Hematopoietic multipotent progenitor cell treated with erythropoietin and hydrocortisone succinate and interleukin-3 and kit ligand, for 15 days (in vitro differentiated cells): ENCODE measurements around the gene DPYSL5.
"Not testable (repeated sequence)": the region's sequence is repeated elsewhere in the genome, so short reads cannot be mapped to it uniquely, and the experiment has no call there.

Source experiments
- DNase-seq: peaks from one replicate; pipeline ENCODE4 v3.0.0-alpha.2; 2015; ENCODE audit warnings: low spot score

DPYSL5 gene, protein sequence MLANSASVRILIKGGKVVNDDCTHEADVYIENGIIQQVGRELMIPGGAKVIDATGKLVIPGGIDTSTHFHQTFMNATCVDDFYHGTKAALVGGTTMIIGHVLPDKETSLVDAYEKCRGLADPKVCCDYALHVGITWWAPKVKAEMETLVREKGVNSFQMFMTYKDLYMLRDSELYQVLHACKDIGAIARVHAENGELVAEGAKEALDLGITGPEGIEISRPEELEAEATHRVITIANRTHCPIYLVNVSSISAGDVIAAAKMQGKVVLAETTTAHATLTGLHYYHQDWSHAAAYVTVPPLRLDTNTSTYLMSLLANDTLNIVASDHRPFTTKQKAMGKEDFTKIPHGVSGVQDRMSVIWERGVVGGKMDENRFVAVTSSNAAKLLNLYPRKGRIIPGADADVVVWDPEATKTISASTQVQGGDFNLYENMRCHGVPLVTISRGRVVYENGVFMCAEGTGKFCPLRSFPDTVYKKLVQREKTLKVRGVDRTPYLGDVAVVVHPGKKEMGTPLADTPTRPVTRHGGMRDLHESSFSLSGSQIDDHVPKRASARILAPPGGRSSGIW

DNA sequence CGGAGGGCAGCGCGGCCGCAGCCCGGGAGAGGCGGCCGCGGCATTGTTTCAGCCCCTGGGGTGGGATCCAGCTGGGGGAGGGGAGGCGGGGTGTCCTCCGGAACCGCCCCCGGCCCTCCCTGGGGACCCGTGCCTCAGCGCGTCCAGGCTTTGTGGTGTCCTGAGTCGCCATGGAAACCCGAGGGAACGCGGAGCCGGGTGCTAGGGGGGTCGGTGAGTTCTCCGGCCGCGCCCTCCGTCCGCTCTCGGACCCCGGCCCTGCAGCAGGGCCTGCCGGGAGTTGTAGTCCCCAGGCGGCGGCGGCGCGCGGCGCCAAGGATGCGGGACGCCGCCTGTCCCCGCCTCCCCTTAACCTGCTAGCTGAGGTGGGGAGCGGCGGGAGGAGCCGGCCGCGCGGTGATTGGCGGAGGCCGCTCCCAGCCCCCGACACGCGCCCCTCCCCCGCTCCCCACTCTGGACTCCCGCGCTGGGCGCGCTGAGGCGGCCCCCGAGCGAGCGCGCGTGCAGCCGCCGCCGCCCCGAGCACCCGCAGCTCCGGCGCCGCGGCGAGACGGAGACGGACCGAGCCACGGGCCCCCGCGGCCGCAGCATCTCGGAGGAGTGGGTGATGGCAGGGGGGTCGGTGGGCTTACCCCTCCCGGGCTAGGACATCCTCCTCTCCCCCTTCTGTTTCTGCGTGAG is at the start of gene DPYSL5:
TSS of gene DPYSL5 (plus strand) at position 478 of the 681 bp plus-strand sequence. CDS start 50,368 bp downstream, outside the sequence.
- DNase-seq: no peak

DNA sequence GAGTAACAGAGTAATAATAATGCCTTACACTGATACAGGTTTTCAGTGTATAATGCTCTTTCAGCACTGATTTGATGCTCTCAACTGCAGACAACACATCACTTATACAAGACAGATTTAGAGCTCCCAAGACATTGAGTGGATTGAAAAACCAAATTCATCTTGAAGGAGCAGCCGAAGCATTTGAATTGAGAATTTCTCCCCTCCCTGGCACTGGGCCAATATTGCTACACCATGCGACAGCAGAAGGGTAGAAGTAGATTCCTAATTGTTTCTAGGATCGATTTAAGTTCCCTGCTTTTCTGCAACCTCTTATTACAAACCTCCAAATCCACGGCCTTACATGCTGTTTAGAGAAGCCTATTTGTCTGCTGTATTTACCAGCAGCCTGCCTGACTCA is 46.6 kb upstream of the DPYSL5 start:
- no peak for DNase-seq

DNA sequence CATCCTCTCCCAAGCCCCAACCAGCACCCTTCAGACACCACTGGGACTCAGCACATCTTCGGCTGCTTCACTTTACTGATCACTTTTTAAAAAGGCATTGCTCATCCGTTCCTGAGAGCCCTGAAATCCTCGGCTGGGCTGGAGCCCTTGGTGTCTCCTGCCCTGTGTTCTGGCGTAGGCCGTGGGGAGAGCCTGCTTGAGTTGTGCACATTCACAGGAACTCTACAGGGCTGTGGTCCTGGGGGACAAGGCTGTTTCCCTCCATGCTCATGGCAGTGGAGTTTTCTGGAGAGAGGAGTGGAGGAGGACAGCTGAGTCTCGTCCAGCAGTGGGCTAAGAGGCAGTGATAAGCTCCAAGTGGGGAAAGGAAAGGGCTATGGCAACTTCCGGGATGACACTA is 46.1 kb upstream of the DPYSL5 start:
- DNase-seq: no peak

DNA sequence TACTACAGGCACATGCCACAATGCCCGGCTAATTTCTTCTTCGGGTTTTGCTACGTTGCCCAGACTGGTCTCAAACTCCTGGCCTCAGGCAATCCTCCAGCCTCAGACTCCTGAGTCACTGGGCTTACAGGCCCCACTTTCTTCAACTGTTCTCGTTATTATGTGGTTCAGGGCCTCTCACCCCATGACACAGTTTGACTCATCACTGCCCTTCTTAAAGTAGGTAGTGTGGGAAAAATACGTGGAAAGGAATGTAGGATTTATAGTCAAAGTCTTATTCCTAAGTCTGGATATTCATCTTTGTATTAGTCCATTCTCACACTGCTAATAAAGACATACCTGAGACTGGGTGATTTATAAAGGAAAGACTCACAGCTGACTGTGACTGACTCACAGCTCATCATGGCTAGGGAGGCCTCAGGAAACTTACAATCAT is 42.7 kb upstream of the DPYSL5 start:
- DNase-seq: no peak

DNA sequence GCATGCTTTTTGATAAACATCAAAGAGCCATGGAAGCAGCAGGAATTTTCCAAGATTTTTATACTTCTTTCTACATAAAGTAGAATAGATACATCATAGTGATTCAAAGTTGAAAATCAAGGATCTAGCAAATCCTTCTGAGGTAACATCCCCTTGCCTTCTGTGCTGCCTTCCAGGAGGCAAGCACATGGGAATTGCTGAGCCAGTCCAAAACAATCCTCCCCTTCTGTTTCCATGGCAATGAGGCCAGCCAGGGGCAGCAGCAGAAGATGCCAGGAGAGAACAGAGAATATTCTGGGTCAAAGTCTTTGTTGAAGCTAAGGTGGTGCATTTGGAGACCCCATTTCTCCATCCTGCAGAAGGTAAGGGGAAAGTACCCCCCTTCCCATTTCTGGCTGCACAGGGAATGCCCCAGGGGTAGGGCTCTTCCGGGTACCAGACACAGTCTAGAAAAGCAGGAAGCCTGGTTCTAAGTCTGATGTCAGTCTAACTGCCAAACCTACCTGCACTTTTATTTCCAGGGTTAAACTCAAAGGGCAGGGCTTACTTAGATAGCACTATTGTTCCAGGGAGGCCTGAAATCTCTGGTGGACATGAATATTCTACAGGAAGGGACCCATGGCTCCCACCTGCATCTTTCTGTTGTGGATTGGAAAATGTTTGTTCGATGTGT is 40.0 kb upstream of the DPYSL5 start:
- no peak for DNase-seq

DNA sequence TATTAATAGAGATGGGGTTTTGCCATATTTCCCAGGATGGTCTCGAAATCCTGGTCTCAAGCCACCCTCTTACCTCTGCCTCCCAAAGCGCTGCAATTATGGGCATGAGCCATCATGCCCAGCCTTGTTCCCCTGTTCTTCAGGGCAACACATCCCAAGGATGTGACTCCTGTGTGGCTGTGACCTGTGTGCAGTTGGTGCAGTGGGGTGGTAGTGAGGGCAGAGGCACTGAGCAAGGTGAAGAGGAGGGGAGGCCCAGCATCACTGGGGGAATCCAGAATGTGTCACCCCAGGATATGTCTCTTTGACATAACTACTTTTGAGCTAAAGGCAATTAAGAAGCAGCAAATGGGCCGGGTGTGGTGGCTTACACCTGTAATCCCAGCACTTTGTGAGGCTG is 38.7 kb upstream of the DPYSL5 start:
- no peak for DNase-seq

DNA sequence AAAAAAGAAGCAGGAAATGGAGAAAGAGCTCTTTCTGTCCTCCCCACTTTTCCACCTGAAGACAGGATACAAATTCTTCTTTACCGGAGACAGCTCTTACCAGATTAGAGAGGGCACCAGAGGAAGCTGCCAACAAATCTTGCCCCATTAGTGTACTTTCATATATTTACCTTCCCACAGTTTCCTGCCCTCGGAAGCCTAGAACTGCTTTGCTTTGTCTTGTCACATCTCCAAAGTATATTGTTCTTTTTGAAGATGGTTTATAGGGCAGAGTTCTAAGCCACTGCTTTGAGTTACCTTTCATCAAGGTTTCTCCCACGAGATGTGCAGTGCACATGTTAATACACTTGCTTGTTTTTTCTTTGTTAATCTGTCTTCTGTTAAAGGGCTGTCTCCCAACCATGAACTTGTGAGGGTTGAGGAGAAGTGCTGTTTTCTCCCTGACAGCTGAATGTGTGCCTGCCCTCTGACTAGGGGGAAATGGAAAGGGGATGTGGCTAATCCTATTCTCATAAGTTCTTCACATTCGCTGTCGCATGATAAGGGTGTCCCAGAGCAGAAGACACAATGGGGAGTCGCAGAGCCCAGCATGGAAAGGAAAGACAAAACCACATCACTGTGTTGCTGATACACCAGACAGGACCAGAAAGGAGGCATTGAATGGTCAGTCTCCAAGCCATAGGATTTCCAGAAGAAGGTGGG is 37.9 kb upstream of the DPYSL5 start:
- DNase-seq: no peak

DNA sequence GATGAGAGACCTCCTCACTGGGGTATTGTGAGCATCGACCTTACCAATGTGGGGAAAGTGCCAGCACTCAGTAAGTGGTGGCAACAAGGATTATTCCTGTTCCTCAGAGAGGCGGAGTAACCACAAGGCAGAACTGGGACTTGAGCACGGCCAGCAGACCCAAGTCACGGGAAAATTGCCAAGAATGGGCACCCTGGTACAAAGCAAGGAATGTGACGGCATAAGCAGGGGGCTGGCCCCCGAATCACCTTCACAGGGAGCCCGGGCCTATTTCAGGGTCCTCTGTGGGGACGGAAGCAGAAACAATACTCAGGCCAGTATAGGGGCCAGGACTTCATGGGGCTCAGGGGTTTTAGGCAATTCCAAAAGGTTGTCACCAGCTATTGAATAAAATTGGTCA is 36.7 kb upstream of the DPYSL5 start:
- DNase-seq: no peak

DNA sequence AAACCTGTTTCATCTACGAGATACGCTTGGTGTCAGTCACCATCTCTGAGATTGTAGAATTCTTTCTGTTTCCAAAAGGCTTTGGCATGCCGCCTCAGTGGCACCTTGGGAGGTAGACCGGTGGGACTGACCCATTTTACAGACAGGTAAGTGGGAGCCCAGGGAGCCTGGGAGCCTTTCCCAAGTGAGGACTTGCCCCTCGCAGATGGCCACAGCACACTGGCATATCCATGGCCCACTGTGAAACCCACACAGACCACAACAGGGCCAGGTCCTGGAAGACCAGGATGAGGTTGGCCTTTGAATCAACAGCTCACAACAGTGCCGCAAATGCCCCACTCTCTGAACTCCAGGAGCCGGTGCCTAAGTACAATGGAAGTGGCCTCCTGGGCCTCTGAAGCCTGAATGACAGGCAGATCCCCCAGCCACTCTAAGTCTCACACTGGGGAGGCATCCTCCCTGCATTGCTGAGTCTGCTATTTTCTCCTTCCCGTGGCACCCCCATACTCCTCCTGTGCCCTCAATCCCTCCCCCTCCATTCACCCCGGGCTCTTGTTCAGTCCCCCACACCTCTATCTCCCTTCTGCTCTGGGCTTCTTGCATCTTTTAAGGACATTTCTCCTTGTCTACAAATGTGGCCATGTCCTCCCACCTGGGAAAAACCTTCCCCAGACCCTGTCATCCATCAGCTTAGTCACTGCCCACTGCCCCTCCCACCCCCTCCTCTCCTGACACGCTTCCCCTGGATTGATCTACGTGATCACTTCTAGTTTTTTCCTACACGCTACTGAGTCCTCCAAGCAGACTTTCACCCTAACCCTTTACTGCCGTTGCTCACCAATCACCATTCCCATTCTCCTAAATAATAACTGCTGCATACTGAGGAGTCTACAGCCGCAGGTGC is 35.9 kb upstream of the DPYSL5 start:
- DNase-seq: no peak

DNA sequence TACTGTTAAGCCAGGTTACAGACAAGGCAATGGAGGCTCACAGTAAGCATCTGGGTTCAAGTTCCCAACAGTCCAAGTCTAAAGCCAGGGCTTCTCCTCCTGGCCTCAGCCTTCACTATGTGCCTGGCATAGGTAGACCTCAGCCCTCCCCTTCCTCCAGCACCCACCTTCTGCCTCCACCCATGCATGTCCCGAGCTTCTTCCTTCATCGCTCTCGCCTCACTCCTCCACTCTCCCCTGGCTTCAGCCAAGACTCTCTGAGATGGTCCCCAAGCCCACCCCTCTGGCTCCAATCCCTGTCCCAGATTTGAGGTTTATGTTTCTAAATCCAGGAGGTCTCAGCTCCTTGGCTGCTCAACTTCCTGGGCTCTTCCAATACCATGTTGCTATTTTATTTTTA is 35.2 kb upstream of the DPYSL5 start:
- no peak for DNase-seq

DNA sequence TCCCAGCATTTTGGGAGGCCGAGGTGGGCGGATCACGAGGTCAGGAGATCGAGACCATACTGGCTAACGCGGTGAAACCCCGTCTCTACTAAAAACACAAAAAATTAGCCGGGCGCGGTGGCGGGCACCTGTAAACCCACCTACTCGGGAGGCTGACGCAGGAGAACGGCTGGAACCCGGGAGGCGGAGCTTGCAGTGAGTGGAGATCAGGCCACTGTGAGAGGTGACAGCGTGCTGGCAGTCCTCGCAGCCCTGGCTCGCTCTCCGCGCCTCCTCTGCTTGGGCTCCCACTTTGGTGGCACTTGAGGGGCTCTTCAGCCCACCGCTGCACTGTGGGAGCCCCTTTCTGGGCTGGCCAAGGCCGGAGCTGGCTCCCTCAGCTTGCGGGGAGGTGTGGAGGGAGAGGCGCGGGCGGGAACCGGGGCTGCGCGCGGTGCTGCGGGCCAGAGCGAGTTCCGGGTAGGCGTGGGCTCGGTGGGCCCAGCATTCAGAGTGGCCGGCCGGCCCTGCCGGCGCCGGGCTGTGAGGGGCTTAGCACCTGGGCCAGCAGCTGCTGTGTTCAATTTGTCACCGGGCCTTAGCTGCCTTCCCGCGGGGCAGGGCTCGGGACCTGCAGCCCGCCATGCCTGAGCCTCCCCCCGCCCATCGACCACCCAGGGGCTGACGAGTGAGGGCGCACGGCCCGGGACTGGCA is 33.7 kb upstream of the DPYSL5 start:
- DNase-seq: not testable (repeated sequence)

DNA sequence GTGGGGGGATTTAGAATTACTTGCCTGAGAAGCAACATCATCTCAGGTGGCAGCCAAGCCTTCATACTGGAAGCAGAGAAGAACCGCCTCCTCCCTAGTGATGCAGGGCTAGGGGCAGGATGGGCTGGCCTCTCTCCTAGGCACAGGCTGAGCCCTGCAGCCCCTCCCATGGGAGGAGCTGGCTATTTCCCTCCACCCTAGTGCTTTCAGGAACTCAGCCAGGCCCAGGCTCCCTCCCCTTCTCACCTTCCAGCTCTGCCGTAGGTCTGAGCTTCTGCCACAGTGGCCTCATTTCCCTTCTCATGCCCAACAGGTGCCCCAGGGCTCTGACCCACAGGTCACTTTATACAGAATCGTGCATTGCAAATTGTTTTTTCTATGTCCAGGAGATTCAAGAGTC is 31.0 kb upstream of the DPYSL5 start:
- DNase-seq: peak; percentile 22

DNA sequence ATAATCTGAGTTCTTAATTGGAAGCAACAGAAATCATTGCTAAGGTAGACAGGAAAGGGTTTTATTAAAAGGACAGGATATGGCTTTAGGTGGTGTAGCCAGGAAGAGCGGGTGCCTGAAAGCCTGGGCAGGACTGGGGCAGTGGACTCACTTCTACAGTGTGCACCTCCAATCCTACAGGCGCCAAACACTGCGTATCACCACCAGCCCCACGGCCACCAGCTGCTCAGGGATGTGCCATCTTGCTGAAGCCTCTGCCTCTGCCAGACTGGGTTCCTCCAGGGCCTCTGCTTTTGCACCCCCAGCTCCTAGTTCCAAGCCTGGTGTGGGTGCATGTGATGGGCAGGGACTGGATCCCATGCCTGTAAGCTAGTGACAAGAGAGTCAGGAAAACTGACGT is 29.7 kb upstream of the DPYSL5 start:
- DNase-seq: no peak

DNA sequence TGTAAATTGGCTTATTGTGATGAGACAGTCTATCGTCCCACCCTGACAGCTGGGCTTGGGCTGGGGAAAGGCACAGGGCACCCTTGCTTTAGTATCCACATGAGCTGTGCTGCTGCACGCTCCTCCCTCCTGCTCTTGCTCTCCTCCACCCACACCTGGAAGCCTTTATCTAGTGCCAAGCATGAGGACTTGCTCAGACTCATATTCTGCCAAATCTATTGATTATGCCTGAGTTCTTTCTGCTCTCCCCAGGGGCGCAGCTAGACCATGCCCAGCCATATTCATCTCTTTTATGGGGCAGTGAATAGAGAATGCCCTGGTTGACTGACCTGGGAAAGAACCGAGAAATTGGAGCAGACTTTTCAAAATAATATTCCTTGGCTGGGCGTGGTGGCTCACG is 29.0 kb upstream of the DPYSL5 start:
- no peak for DNase-seq

DNA sequence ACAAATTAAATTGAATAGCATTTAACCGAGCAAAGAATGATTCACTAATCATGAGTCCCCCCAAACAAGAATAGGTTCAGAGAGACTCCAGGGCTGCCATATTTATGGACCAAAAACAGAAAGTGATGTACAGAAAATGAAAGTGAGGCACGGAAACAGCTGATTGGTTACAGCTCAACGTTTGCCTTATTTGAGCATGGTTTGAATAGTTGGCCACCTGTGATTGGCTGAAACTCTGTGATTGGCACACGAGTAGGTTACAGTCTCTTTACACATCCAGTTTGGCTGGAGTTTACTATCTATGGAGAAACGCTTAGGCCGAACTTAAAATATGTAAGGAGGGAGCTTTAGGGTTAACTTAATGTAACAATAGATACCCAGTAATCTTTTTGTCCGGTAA is 27.0 kb upstream of the DPYSL5 start:
- no peak for DNase-seq

DNA sequence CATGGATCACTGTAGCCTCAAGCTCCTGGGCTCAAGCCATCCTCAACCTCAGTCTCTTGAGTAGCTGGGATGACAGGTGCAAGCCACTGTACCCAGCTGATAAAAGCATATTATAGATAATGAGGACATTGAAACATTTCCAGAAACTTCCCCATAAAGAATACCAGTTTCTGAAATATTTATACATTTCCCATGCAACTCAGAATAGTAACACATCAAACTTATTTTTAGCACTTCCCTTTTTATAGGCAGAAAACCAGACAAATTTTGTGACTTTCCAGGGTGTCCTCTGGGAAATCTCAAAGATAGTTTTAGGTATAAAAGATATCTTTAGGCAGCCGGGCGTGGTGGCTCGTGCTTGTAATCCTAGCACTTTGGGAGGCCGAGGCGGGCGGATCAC is 25.1 kb upstream of the DPYSL5 start:
- no peak for DNase-seq

DNA sequence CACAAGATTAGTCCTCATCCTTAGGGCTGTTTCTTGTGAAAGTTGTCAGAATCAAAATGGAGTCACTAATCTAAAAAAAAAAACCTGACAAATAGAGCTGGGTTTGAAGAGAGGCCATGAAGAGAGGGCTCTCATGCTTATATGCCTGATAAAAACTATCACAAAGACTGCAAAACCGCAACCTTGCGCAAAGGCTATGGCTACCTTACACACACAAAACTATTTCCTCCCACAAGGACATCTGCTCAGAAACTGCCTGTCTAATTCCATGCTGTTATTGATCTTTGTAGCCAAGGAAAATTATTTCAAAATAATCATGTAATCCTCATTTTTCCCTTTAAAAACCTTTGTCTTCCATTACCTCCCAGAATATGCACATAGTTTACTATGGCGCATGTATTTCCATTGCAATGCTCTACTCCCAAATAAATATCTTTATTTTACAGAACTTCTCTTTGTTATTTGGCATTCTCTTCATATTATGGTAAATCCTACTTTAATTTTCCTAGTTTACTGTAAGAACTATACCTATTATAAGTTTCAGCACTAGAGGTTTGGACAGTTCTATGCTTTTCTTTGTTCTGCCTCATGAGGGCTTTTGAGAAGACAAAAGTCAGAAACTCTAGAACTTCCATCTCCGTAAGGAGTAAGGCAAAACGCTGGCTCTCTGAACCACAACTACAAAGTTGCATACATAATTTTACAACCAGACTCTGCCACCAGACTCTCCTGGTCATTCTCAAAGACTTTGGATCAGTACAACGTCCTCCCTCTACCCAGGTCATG is 9.6 kb upstream of the DPYSL5 start:
- no peak for DNase-seq

DNA sequence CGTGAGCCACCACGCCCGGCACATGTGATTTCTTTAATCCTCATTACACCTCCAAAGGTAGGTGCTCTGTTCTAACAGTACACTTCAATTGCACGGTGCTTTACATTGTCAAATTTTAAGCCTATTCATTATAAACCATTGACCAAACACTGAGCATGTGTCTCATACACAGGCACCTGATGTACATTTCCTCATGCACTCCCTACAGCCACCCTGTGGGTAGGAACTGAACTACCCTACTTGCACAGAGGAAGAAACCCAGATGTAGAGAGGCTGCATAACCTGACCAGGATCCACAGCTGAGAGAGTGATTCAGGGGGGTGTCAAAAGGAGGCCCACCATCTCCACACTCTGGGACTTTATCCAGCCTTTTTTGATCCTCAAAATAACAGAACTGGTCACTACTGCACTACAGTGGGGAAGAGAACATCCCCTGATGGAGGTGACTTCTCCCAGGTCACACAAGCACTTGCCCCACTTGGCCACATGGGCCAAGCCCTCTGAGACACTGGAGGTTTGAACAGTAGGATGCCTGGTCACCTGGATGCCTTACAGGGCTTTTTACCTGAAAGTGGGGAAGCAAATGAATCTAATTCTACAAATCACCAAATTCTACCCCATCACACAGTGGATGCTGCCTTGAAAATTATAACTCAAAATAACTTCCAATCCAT is 6.9 kb upstream of the DPYSL5 start:
- no peak for DNase-seq

DNA sequence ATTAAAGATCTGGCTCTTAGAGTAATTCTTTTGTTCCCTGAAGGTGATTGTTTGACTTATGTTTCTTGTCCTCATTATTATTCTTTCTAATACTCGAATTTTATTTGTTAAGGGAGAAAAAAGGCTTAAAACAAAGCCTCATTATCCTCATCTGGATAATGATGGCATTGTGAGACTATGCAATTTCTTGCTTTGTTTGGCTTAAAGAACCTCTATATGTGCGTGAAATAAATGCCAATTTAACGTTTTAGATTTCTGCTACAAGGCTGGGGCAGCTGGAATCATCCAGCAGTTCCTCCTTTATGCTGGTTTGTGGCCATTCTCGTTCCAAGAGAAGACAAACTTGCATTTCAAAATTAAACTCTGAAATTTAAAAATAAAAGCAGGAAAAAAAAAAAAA is 4.9 kb upstream of the DPYSL5 start:
- no peak for DNase-seq
